BLaER1 (cell line): ENCODE results near the gene DOCK2.
A peak's percentile ranks its signal among the peaks of the same experiment; 100 is the strongest.

Experiments
- H3K27ac ChIP-seq: shearing (Covaris generic); formaldehyde crosslinking; 2 replicates; pipeline ENCODE4 v1.8.1; 2022
- H3K27me3 ChIP-seq: shearing (Covaris generic); formaldehyde crosslinking; 2 replicates; pipeline ENCODE4 v1.8.1; 2022
- H3K36me3 ChIP-seq: shearing (Covaris generic); formaldehyde crosslinking; 2 replicates; pipeline ENCODE4 v1.8.1; 2022
- H3K4me1 ChIP-seq: shearing (Covaris generic); formaldehyde crosslinking; 2 replicates; pipeline ENCODE4 v1.8.1; 2022
- H3K4me2 ChIP-seq: shearing (Covaris generic); formaldehyde crosslinking; 2 replicates; pipeline ENCODE4 v1.8.1; 2022
- H3K4me3 ChIP-seq: shearing (Covaris generic); formaldehyde crosslinking; 2 replicates; pipeline ENCODE4 v1.8.1; 2022
- H3K9ac ChIP-seq: shearing (Covaris generic); formaldehyde crosslinking; 2 replicates; pipeline ENCODE4 v1.8.1; 2022
- H3K9me3 ChIP-seq: shearing (Covaris generic); formaldehyde crosslinking; 2 replicates; pipeline ENCODE4 v1.8.1; 2022
- H4K20me1 ChIP-seq: shearing (Covaris generic); formaldehyde crosslinking; 2 replicates; pipeline ENCODE4 v1.8.1; 2022
- Cebpa-rat ChIP-seq: shearing (Covaris generic); IDR thresholded peaks from 2 replicates; pipeline ENCODE4 v1.8.1; 2022

The DOCK2 gene

DNA sequence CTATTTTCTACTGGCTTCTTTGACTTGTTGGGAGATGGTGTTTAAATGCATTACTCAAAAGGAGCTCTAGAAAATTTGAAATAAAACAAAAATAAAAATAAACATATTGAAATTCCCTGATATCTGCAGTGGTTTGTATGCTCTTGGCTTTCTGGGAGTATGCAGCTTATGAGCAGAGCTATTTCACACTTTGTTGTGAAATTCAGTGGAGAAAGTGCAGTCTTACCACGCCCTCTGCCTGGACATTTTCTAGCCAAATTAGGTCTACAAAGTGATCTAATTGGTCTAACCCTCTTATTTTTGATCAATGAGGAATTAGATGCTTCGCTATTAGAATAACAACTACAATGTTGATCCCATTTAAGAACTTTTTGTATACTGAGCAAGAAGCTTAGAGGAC lies 276.4 kb downstream of the DOCK2 start:
- no peak overlapping the region for H3K4me2 ChIP-seq
- H3K27me3 ChIP-seq, result no peaks in the 10 kb centered on the region
- no peaks in the 10 kb centered on the region for H3K9me3 ChIP-seq
- no peak for TF ChIP-seq Cebpa-rat
- H3K9ac ChIP-seq, result no peak overlapping the region
- 0 out of 2 replicates have a peak, but pooled peaks cover 7% of the 10 kb centered on the region for H4K20me1 ChIP-seq
- H3K36me3 ChIP-seq, result no peaks in the 10 kb centered on the region
- H3K4me3 ChIP-seq, result no peak overlapping the region
- H3K4me1 ChIP-seq, result no peaks in the 10 kb centered on the region
- H3K27ac ChIP-seq, result no peak overlapping the region

DNA sequence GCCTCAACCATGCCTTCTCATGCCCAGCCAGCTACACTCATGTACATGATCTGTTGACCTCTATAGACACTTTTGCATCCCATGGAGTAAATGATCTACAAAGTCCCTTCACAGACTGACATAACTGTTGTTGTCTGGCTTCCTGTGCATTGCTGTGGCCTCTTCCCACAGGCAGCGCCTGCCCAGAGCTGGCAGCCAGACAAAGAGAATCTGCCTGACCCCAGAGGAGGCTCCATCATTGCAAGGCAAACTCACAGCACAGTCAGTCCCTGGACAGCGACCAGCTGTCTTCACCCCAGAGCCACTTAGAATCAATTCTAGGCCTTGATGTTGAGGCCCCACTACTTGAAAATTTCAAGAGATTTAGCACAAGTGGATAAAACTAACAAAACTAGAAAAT lies 277.7 kb downstream of the DOCK2 start:
- Histone ChIP-seq H3K4me3 (no peak overlapping the region), H3K4me1 (no peaks in the 10 kb centered on the region), H3K36me3 (no peaks in the 10 kb centered on the region), H3K27ac (no peak overlapping the region), H3K4me2 (no peak overlapping the region), H3K9ac (no peak overlapping the region), H4K20me1 (0 out of 2 replicates have a peak, but pooled peaks cover 7% of the 10 kb centered on the region), H3K9me3 (no peaks in the 10 kb centered on the region), H3K27me3 (no peaks in the 10 kb centered on the region)
- TF ChIP-seq Cebpa-rat, result no peak

DNA sequence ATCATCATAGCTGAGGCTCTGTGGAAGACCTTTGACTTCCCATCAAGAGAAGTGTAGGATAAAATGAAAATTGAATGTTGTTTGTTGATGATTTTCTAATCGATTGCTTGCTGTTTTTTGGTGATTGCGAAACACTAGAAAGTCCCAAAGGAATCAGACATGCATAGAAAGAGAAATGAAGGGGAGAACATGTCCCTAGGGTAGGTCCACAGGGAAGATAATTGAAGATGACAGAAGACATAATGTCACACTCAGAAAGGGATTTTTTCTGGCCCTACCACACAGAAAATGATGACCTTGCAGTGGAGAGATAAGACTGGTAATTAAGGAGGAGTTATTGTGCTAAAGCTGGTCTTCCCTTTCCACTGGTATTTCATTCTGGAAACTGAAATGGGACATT lies 280.4 kb downstream of the DOCK2 start:
- Histone ChIP-seq H3K27ac (no peak overlapping the region), H3K4me3 (no peak overlapping the region), H3K9me3 (no peaks in the 10 kb centered on the region), H3K27me3 (no peaks in the 10 kb centered on the region), H3K9ac (no peak overlapping the region), H3K4me1 (no peaks in the 10 kb centered on the region), H3K4me2 (no peak overlapping the region), H4K20me1 (0 out of 2 replicates have a peak, but pooled peaks cover 7% of the 10 kb centered on the region), H3K36me3 (no peaks in the 10 kb centered on the region)
- peak; percentile 75; the same call in 1 of the 2 replicates for TF ChIP-seq Cebpa-rat

DNA sequence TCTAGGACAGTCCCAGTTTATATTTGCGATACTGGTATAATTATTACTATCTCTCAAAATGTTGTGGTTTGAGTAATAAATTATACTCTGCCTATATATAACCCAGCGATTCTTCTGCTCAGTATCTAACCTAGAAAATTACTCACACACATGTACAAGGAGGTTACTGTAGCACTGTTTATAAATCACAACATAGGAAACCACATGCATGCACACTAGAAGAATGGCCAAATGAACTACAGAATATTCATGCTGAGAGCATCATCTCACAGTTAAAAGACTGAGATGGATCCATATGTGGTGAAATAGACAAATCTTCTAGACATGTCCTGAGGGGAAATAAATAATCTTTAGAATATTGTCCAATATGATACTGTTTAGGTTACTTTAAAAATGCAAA lies 281.2 kb downstream of the DOCK2 start:
- Histone ChIP-seq H3K9ac (no peak overlapping the region), H3K9me3 (no peaks in the 10 kb centered on the region), H3K4me2 (no peak overlapping the region), H3K36me3 (no peaks in the 10 kb centered on the region), H3K4me1 (no peaks in the 10 kb centered on the region), H4K20me1 (0 out of 2 replicates have a peak, but pooled peaks cover 7% of the 10 kb centered on the region), H3K27me3 (no peaks in the 10 kb centered on the region), H3K4me3 (no peak overlapping the region), H3K27ac (no peak overlapping the region)
- no peak for TF ChIP-seq Cebpa-rat

DNA sequence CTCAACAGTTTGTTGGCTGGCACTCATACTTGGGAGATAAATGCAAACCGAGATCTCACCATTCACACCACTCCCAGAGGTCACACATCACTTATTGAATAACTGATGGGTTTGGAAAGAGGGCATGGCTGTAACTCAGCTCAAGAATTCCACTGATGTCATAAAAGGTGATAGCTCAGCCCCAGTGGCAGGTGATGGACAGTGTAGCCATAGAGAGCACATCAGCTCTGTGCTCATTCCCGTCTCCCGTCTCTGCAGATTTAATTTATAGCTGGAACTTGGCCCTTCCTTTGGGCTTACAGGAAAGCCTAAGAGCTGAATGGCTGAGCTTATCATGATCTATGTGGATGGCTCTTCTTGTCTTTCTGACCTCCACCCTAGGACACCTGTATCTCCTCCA lies 283.4 kb downstream of the DOCK2 start:
- Histone ChIP-seq H3K9me3 (no peaks in the 10 kb centered on the region), H3K4me3 (no peak overlapping the region), H3K27me3 (no peaks in the 10 kb centered on the region), H3K27ac (no peak overlapping the region), H4K20me1 (no peaks in the 10 kb centered on the region), H3K36me3 (no peaks in the 10 kb centered on the region), H3K4me1 (peaks cover 10% of the 10 kb centered on the region), H3K4me2 (no peak overlapping the region), H3K9ac (no peak overlapping the region)
- TF ChIP-seq Cebpa-rat, result no peak

DNA sequence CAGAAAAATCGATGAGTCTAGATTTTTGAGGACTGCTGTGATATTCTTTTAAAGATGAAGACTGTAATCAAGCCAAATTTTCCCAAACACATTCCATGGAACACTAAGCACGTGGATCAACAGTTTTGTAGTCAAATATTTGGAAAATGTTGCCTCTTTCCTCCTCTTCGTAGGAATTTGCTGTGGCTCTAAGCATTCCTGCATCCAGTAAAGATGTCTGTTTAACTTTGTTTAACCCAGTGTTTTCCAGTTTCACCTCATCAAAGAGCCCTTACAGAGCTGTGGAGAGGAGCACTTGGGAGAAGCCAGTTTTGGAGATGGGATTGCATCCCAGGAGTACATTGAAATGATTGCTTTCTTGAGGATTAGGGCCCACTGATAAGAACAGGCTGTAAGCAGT lies 284.3 kb downstream of the DOCK2 start:
- Histone ChIP-seq H3K27ac (no peak overlapping the region), H3K36me3 (no peaks in the 10 kb centered on the region), H3K4me3 (no peak overlapping the region), H3K4me2 (no peak overlapping the region), H4K20me1 (no peaks in the 10 kb centered on the region), H3K4me1 (peaks cover 10% of the 10 kb centered on the region), H3K9ac (no peak overlapping the region), H3K9me3 (no peaks in the 10 kb centered on the region), H3K27me3 (no peaks in the 10 kb centered on the region)
- TF ChIP-seq Cebpa-rat, result no peak

DNA sequence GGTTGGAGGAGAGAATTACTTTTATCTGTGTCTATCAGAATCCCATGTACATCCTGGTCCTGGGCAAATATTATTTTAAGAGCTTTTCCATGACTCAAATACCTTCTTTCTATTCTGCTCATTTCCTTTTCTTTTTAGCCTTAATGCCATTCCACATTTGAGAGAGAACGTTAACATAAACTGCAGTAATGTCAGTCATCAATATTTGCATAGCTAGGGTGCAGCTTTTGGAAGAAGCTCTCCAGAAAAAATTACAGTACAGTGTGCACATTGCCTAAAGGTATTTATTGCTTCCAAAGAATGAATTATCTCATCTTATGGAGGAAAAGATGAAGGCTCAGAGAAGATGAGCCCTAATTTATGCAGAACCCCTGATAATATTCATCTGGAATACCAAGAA lies 284.9 kb downstream of the DOCK2 start:
- H3K27me3 ChIP-seq, result no peaks in the 10 kb centered on the region
- no peak for TF ChIP-seq Cebpa-rat
- no peak overlapping the region for H3K4me2 ChIP-seq
- no peak overlapping the region for H3K27ac ChIP-seq
- no peak overlapping the region for H3K9ac ChIP-seq
- no peaks in the 10 kb centered on the region for H3K36me3 ChIP-seq
- H3K9me3 ChIP-seq, result no peaks in the 10 kb centered on the region
- H3K4me1 ChIP-seq, result peaks cover 10% of the 10 kb centered on the region
- no peak overlapping the region for H3K4me3 ChIP-seq
- no peaks in the 10 kb centered on the region for H4K20me1 ChIP-seq

DNA sequence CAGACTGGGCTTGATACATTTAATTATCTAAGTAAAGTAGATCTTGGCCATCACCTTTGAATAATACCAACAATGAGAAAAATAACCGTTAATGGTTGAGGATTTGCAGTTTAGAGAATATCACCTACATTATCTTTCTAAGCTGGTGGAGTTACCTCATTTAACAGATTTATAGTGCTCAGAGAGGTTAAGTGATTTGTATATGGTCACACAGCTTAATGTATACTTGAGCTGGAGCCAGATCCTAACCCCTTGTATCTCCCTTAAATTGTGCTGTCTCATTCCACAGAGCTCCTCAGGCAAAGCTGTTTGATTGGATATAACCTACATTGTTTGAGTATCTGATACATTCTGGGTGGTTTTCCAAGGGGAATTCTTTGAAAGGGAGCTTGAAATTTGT lies 285.4 kb downstream of the DOCK2 start:
- no peaks in the 10 kb centered on the region for H3K36me3 ChIP-seq
- H3K4me1 ChIP-seq, result peaks cover 10% of the 10 kb centered on the region
- H3K4me2 ChIP-seq, result no peak overlapping the region
- no peak overlapping the region for H3K27ac ChIP-seq
- H3K27me3 ChIP-seq, result no peaks in the 10 kb centered on the region
- no peaks in the 10 kb centered on the region for H3K9me3 ChIP-seq
- no peak for TF ChIP-seq Cebpa-rat
- no peaks in the 10 kb centered on the region for H4K20me1 ChIP-seq
- H3K4me3 ChIP-seq, result no peak overlapping the region
- H3K9ac ChIP-seq, result no peak overlapping the region

DNA sequence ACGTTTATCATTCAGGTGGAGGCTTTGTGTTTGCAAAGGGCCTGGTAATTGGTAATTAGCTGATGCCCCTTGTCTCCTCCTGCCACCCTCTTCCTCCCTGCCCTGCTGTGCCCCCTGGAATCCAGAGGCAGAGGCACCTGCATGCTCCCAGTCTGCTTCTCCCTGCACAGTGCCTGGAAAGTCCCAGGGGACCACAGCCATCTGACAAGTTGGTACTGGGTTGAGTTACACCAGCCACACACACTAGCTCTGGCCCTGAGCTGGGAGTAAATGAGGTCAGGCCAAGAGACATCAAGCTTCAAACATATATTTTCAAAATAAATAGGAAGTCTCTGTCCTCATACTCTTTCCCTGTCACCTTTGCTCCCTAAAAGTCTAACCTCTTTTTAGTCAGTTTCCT lies 286.9 kb downstream of the DOCK2 start:
- no peaks in the 10 kb centered on the region for H4K20me1 ChIP-seq
- H3K9me3 ChIP-seq, result no peaks in the 10 kb centered on the region
- H3K4me1 ChIP-seq, result peaks cover 10% of the 10 kb centered on the region
- no peak overlapping the region for H3K9ac ChIP-seq
- no peak overlapping the region for H3K4me3 ChIP-seq
- H3K36me3 ChIP-seq, result peaks cover 7% of the 10 kb centered on the region; the same call in 1 of the 2 replicates
- H3K27ac ChIP-seq, result no peak overlapping the region
- no peaks in the 10 kb centered on the region for H3K27me3 ChIP-seq
- TF ChIP-seq Cebpa-rat, result no peak
- peak overlapping the region; percentile 31 for H3K4me2 ChIP-seq

DNA sequence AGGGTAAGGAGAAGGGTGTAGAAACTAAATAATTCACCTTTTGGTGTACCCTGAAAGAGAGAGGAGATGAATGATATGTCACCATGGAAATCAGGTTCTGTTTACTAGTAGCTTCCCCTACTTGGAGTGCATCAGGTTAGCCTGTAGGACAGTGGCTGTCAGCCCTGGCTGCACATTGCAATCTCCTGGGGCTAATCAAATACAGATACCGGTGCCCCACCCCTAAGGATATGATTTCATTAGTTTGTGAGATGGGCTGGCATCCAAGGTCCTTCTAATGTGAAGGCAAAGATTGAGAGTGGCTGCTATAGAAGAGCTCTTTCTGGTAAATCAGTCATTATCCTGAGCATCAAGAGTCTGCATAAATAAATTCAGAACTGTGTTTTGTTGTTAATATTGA lies 296.1 kb downstream of the DOCK2 start:
- Histone ChIP-seq H3K4me1 (peaks cover 14% of the 10 kb centered on the region), H3K9ac (no peak overlapping the region), H3K9me3 (no peaks in the 10 kb centered on the region), H4K20me1 (no peaks in the 10 kb centered on the region), H3K4me3 (no peak overlapping the region), H3K27me3 (no peaks in the 10 kb centered on the region), H3K4me2 (no peak overlapping the region), H3K27ac (no peak overlapping the region), H3K36me3 (peaks cover 4% of the 10 kb centered on the region; the same call in 1 of the 2 replicates)
- TF ChIP-seq Cebpa-rat, result no peak

DNA sequence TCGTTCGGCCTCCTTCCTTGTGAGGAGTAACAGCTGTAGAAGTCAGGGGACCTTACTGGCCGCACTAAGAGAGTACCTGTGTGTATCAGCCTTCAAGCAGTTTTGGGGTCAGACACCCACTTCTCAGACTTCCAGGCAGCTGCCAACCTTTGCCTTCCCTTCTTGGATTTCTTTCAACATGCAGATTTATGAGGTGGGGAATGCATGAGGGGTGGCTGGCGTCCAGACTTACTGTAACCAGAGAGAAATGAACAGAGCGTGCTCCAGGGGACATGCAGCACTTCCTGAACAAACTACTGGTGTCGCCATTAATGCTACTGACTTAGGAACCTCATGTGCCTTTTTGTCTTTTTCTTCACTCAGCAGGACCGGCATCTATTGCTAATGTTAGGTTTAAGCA lies 296.5 kb downstream of the DOCK2 start:
- no peak overlapping the region for H3K4me2 ChIP-seq
- H3K27me3 ChIP-seq, result no peaks in the 10 kb centered on the region
- no peak overlapping the region for H3K27ac ChIP-seq
- no peaks in the 10 kb centered on the region for H3K36me3 ChIP-seq
- no peak overlapping the region for H3K9ac ChIP-seq
- H4K20me1 ChIP-seq, result no peaks in the 10 kb centered on the region
- peaks cover 14% of the 10 kb centered on the region for H3K4me1 ChIP-seq
- H3K4me3 ChIP-seq, result no peak overlapping the region
- TF ChIP-seq Cebpa-rat, result no peak
- H3K9me3 ChIP-seq, result no peaks in the 10 kb centered on the region
